NB4 (cell line): ENCODE data around the gene EGFL7.

ENCODE experiments used
- CTCF ChIP-seq: IDR thresholded peaks from one replicate; pipeline ENCODE4 v1.5.1; 2012; ENCODE audit warnings: low read depth, low read length
- MYC ChIP-seq: IDR thresholded peaks from 2 replicates; pipeline ENCODE4 v1.6.1; 2011; ENCODE audit warnings: low read depth, low read length
- POLR2A ChIP-seq: IDR thresholded peaks from 2 replicates; pipeline ENCODE4 v1.6.1; 2011; ENCODE audit warnings: mild to moderate bottlenecking; ENCODE audit not compliant: insufficient read length; ENCODE audit errors: extremely low read depth

- no peak for TF ChIP-seq CTCF
- TF ChIP-seq MYC = no peak
- TF ChIP-seq POLR2A = no peak
Observed at GRCh38 chr9:136686534-136686793, 23.7 kb downstream of the EGFL7 start.
